Measurements from ENCODE around the gene CDK8.

Gene CDK8

GRCh38 chr13:26253787-26254582, at the start of gene CDK8:
Gene CDK8 (plus strand): TSS chr13:26254129. CDS start chr13:26254642, 513 bp downstream.
- peak; percentile 95 for DNase-seq
- Mint-ChIP-seq H3K36me3 (ENCODE audit: low read depth) (peaks cover 8% of the 10 kb centered on the region), H3K4me3 (peak within 1 kb of the TSS; percentile 85), H3K4me1 (ENCODE audit: low read depth) (peaks cover 38% of the 10 kb centered on the region), H3K27me3 (no peaks in the 10 kb centered on the region), H3K9me3 (no peaks in the 10 kb centered on the region), H3K27ac (peak within 1 kb of the TSS; percentile 92)

- Mint-ChIP-seq H3K9me3 (no peaks in the 10 kb centered on the region), H3K27me3 (no peaks in the 10 kb centered on the region), H3K27ac (no peak overlapping the region), H3K4me3 (no peak overlapping the region), H3K36me3 (ENCODE audit: low read depth) (peaks cover 76% of the 10 kb centered on the region), H3K4me1 (ENCODE audit: low read depth) (peaks cover 5% of the 10 kb centered on the region)
- no peak for DNase-seq
Measured at GRCh38 chr13:26208287-26208686, 45.6 kb upstream of the CDK8 start.

- Mint-ChIP-seq H3K4me1 (ENCODE audit: low read depth) (peaks cover 30% of the 10 kb centered on the region), H3K27ac (no peak overlapping the region), H3K9me3 (no peaks in the 10 kb centered on the region), H3K4me3 (no peak overlapping the region), H3K27me3 (no peaks in the 10 kb centered on the region), H3K36me3 (ENCODE audit: low read depth) (peaks cover 85% of the 10 kb centered on the region)
- no peak for DNase-seq
Measured at GRCh38 chr13:26213345-26213744, 40.6 kb upstream of the CDK8 start.

- no peak for DNase-seq
- Mint-ChIP-seq H3K27ac (peak overlapping the region; percentile 2), H3K27me3 (no peaks in the 10 kb centered on the region), H3K9me3 (no peaks in the 10 kb centered on the region), H3K4me1 (ENCODE audit: low read depth) (peaks cover 30% of the 10 kb centered on the region), H3K36me3 (ENCODE audit: low read depth) (peaks cover 84% of the 10 kb centered on the region), H3K4me3 (no peak overlapping the region)
Measured at GRCh38 chr13:26213982-26214381, 39.9 kb upstream of the CDK8 start.

- H3K4me1 Mint-ChIP-seq (ENCODE audit: low read depth), result peaks cover 48% of the 10 kb centered on the region
- no peaks in the 10 kb centered on the region for H3K27me3 Mint-ChIP-seq
- no peaks in the 10 kb centered on the region for H3K9me3 Mint-ChIP-seq
- H3K36me3 Mint-ChIP-seq (ENCODE audit: low read depth), result peaks cover 82% of the 10 kb centered on the region
- no peak for DNase-seq
- no peak overlapping the region for H3K27ac Mint-ChIP-seq
- H3K4me3 Mint-ChIP-seq, result no peak overlapping the region
Measured at GRCh38 chr13:26216042-26216441, 37.9 kb upstream of the CDK8 start.

GRCh38 chr13:26219726-26220125, 34.2 kb upstream of the CDK8 start:
- no peak for DNase-seq
- Mint-ChIP-seq H3K4me3 (peak overlapping the region; percentile 95), H3K27ac (peak overlapping the region; percentile 81), H3K27me3 (no peaks in the 10 kb centered on the region), H3K36me3 (ENCODE audit: low read depth) (peaks cover 67% of the 10 kb centered on the region), H3K9me3 (no peaks in the 10 kb centered on the region), H3K4me1 (ENCODE audit: low read depth) (peaks cover 49% of the 10 kb centered on the region)

- no peak for DNase-seq
- H3K27me3 Mint-ChIP-seq, result no peaks in the 10 kb centered on the region
- H3K4me1 Mint-ChIP-seq (ENCODE audit: low read depth), result peaks cover 45% of the 10 kb centered on the region
- peaks cover 59% of the 10 kb centered on the region for H3K36me3 Mint-ChIP-seq (ENCODE audit: low read depth)
- H3K27ac Mint-ChIP-seq, result peak overlapping the region; percentile 81
- H3K9me3 Mint-ChIP-seq, result no peaks in the 10 kb centered on the region
- H3K4me3 Mint-ChIP-seq, result peak overlapping the region; percentile 95
Measured at GRCh38 chr13:26220575-26220974, 33.4 kb upstream of the CDK8 start.

- DNase-seq, result no peak
- Mint-ChIP-seq H3K4me3 (peak overlapping the region; percentile 95), H3K9me3 (no peaks in the 10 kb centered on the region), H3K27ac (peak overlapping the region; percentile 99), H3K36me3 (ENCODE audit: low read depth) (peaks cover 53% of the 10 kb centered on the region), H3K4me1 (ENCODE audit: low read depth) (peaks cover 45% of the 10 kb centered on the region), H3K27me3 (no peaks in the 10 kb centered on the region)
Measured at GRCh38 chr13:26221399-26221720, 32.6 kb upstream of the CDK8 start.

- peak within 1 kb of the TSS; percentile 95 for H3K4me3 Mint-ChIP-seq
- H3K27me3 Mint-ChIP-seq, result no peaks in the 10 kb centered on the region
- peaks cover 44% of the 10 kb centered on the region for H3K4me1 Mint-ChIP-seq (ENCODE audit: low read depth)
- DNase-seq, result peak; percentile 94
- no peaks in the 10 kb centered on the region for H3K9me3 Mint-ChIP-seq
- peak within 1 kb of the TSS; percentile 99 for H3K27ac Mint-ChIP-seq
- H3K36me3 Mint-ChIP-seq (ENCODE audit: low read depth), result peaks cover 50% of the 10 kb centered on the region
Measured at GRCh38 chr13:26221721-26222519, 32.0 kb upstream of the CDK8 start, which contains the start of gene RNF6. Gene RNF6 (minus strand): TSS chr13:26222314. CDS start chr13:26219649, 2,665 bp downstream.

GRCh38 chr13:26222520-26223046, 31.3 kb upstream of the CDK8 start:
- Mint-ChIP-seq H3K27me3 (no peaks in the 10 kb centered on the region), H3K4me3 (peak overlapping the region; percentile 95), H3K9me3 (no peaks in the 10 kb centered on the region), H3K36me3 (ENCODE audit: low read depth) (peaks cover 44% of the 10 kb centered on the region), H3K4me1 (ENCODE audit: low read depth) (peaks cover 40% of the 10 kb centered on the region), H3K27ac (peak overlapping the region; percentile 99)
- DNase-seq, result no peak

GRCh38 chr13:26225896-26226617, 27.9 kb upstream of the CDK8 start:
- H3K4me3 Mint-ChIP-seq, result no peak overlapping the region

GRCh38 chr13:26227166-26227971, 26.6 kb upstream of the CDK8 start:
- Mint-ChIP-seq H3K27ac (no peak overlapping the region), H3K9me3 (no peaks in the 10 kb centered on the region), H3K36me3 (ENCODE audit: low read depth) (peaks cover 2% of the 10 kb centered on the region), H3K4me1 (ENCODE audit: low read depth) (peaks cover 12% of the 10 kb centered on the region), H3K4me3 (no peak overlapping the region), H3K27me3 (no peaks in the 10 kb centered on the region)
- no peak for DNase-seq

More at GRCh38 chr13:26225896-26226617, 27.9 kb upstream of the CDK8 start:
- H3K36me3 Mint-ChIP-seq (ENCODE audit: low read depth), result peaks cover 13% of the 10 kb centered on the region
- H3K9me3 Mint-ChIP-seq, result no peaks in the 10 kb centered on the region
- H3K4me1 Mint-ChIP-seq (ENCODE audit: low read depth), result peaks cover 18% of the 10 kb centered on the region
- no peaks in the 10 kb centered on the region for H3K27me3 Mint-ChIP-seq
- no peak overlapping the region for H3K27ac Mint-ChIP-seq
- DNase-seq, result no peak

- Mint-ChIP-seq H3K27me3 (no peaks in the 10 kb centered on the region), H3K27ac (no peak overlapping the region), H3K4me1 (ENCODE audit: low read depth) (peaks cover 4% of the 10 kb centered on the region), H3K4me3 (no peak overlapping the region), H3K9me3 (no peaks in the 10 kb centered on the region), H3K36me3 (ENCODE audit: low read depth) (no peaks in the 10 kb centered on the region)
- no peak for DNase-seq
Measured at GRCh38 chr13:26228096-26228495, 25.8 kb upstream of the CDK8 start.

Measured in activated T-cell treated with anti-CD3 and anti-CD28 coated beads, Interleukin-2, amount 50 U/mL, for 24 hours (primary cell).